Endothelial cell of umbilical vein (primary cell): ENCODE data around the gene C6orf132. TPM values are rescaled to one million over a fixed set of nuclear protein-coding genes. Genes with fewer than 3 reads are reported as not detected.

Experiments used
- BruUV-seq: library from RNA; stranded (reverse); fragments of 400-500 nt; replicated peaks from 2 replicates; lab custom pipeline; 2021; lab: Mats Ljungman, UMichigan
- CTCF ChIA-PET: fragments of 300-600, 350-600 bp; sonication (Branson Sonifier 250); formaldehyde crosslinking; loops from one replicate; lab custom pipeline; 2021; ENCODE audit warnings: antibody characterized with exemption, inconsistent platforms; lab: Charles Lee
- POLR2A ChIA-PET: fragments of 300-600, 350-600 bp; sonication (Branson Sonifier 250); formaldehyde crosslinking; loops from one replicate; lab custom pipeline; 2021; ENCODE audit warnings: antibody characterized with exemption, inconsistent platforms; lab: Charles Lee
- DNase-seq: peaks from one replicate; pipeline ENCODE4 v3.0.0-alpha.2; 2011; ENCODE audit warnings: low read depth, low spot score
- FAIRE-seq: peaks from 2 replicates; lab custom pipeline; 2011; peaks lifted over from hg19 to GRCh38; lab: Jason Lieb, UNC
- H2AFZ ChIP-seq: 2 replicates; pipeline ENCODE4 v1.6.0; 2012; ENCODE audit warnings: low read depth, low read length, control low read depth, inconsistent platforms
- H3K27ac ChIP-seq: 2 replicates; pipeline ENCODE4 v1.5.1; 2011; ENCODE audit warnings: low read depth, mild to moderate bottlenecking, control low read depth, low read length, moderate library complexity; ENCODE audit not compliant: insufficient read depth
- H3K27me3 ChIP-seq, 2 experiments: 2 replicates each; pipeline versions ENCODE4 v1.6.0 to v1.6.1; 2011; ENCODE audit warnings: low read length in 2 of 2, mixed read lengths in 1 of 2; ENCODE audit not compliant: control insufficient read depth in 2 of 2, insufficient read depth in 2 of 2
- H3K36me3 ChIP-seq, 2 experiments: 2 replicates in 1 of 2; 3 replicates in 1 of 2; pipeline ENCODE4 v1.5.1; 2011; ENCODE audit warnings: low read length in 2 of 2, mild to moderate bottlenecking in 1 of 2, moderate library complexity in 1 of 2; ENCODE audit not compliant: control insufficient read depth in 2 of 2, insufficient read depth in 2 of 2; ENCODE audit errors: extremely low read depth in 1 of 2
- H3K4me1 ChIP-seq: 3 replicates; pipeline ENCODE4 v1.5.1; 2011; ENCODE audit warnings: mild to moderate bottlenecking, low read length; ENCODE audit not compliant: control insufficient read depth, insufficient read depth; ENCODE audit errors: extremely low read depth
- H3K4me2 ChIP-seq: 2 replicates; pipeline ENCODE4 v1.6.1; 2011; ENCODE audit warnings: low read length, control low read depth, mixed read lengths; ENCODE audit not compliant: insufficient read depth
- H3K4me3 ChIP-seq, 3 experiments: fragments of 200-600 bp in 1 of 3; sonication (generic), shearing (Covaris generic) in 1 of 3; replicated peaks in 1 of 3; 2 replicates each; pipeline ENCODE4 v1.5.1; 2011 to 2016; ENCODE audit warnings: control low read depth in 3 of 3, low read length in 3 of 3, mild to moderate bottlenecking in 2 of 3, inconsistent platforms in 1 of 3, low read depth in 1 of 3, moderate library complexity in 1 of 3; ENCODE audit not compliant: insufficient read depth in 1 of 3
- H3K79me2 ChIP-seq: 2 replicates; pipeline ENCODE4 v1.6.0; 2012; ENCODE audit warnings: low read length, inconsistent platforms; ENCODE audit not compliant: control insufficient read depth, insufficient read depth
- H3K9ac ChIP-seq: replicated peaks from 2 replicates; pipeline ENCODE3; 2011; ENCODE audit warnings: low read length, control low read depth; ENCODE audit not compliant: insufficient read depth; ENCODE audit errors: extremely low read depth
- H3K9me1 ChIP-seq: replicated peaks from 3 replicates; pipeline ENCODE4 v1.6.0; 2011; ENCODE audit warnings: mild to moderate bottlenecking, low read length; ENCODE audit not compliant: control insufficient read depth, insufficient read depth; ENCODE audit errors: extremely low read depth
- H3K9me3 ChIP-seq: replicated peaks from 2 replicates; pipeline ENCODE4 v1.5.1; 2012; ENCODE audit warnings: low read length, inconsistent platforms; ENCODE audit not compliant: control insufficient read depth, insufficient read depth
- H4K20me1 ChIP-seq: replicated peaks from 2 replicates; pipeline ENCODE3; 2011; ENCODE audit warnings: mild to moderate bottlenecking, low read length; ENCODE audit not compliant: control insufficient read depth, insufficient read depth; ENCODE audit errors: extremely low read depth
- CTCF ChIP-seq, 2 donors: IDR thresholded peaks; 1 replicate in 1 of 2; 2 replicates in 1 of 2; pipeline ENCODE4 v1.5.1; 2011; ENCODE audit warnings: low read length in 2 of 2, mild to moderate bottlenecking in 2 of 2, moderate library complexity in 2 of 2, control low read depth in 1 of 2, inconsistent platforms in 1 of 2, low read depth in 1 of 2; ENCODE audit not compliant: insufficient read depth in 1 of 2; ENCODE audit errors: extremely low read depth in 1 of 2
- EZH2 ChIP-seq: IDR thresholded peaks from 2 replicates; pipeline ENCODE4 v1.6.1; 2012; ENCODE audit warnings: borderline replicate concordance, low read depth, mild to moderate bottlenecking, moderate library complexity, low read length, inconsistent platforms; ENCODE audit not compliant: severe bottlenecking
- FOS ChIP-seq: IDR thresholded peaks from 2 replicates; pipeline ENCODE4 v1.6.1; 2011; ENCODE audit warnings: mild to moderate bottlenecking, low read length, moderate library complexity, borderline replicate concordance; ENCODE audit not compliant: insufficient read depth
- GATA2 ChIP-seq: IDR thresholded peaks from 2 replicates; pipeline ENCODE4 v1.7.0; 2011; ENCODE audit warnings: low read depth, mild to moderate bottlenecking, moderate library complexity, mixed read lengths, low read length; ENCODE audit not compliant: insufficient read length, insufficient read depth
- JUN ChIP-seq: IDR thresholded peaks from 2 replicates; pipeline ENCODE4 v1.6.1; 2011; ENCODE audit warnings: borderline replicate concordance, low read depth; ENCODE audit not compliant: insufficient read length, insufficient read depth
- MAX ChIP-seq: IDR thresholded peaks from 2 replicates; pipeline ENCODE4 v1.6.1; 2011; ENCODE audit not compliant: insufficient read depth, insufficient read length
- MYC ChIP-seq: IDR thresholded peaks from one replicate; pipeline ENCODE4 v1.6.1; 2011; ENCODE audit warnings: mild to moderate bottlenecking, low read depth, low read length
- POLR2A ChIP-seq: IDR thresholded peaks from 2 replicates; pipeline ENCODE4 v1.6.1; 2012; ENCODE audit warnings: low read depth, mild to moderate bottlenecking, control low read depth, low read length
- POLR2AphosphoS5 ChIP-seq: IDR thresholded peaks from 2 replicates; pipeline ENCODE4 v1.6.1; 2012; ENCODE audit warnings: low read depth, mild to moderate bottlenecking, control low read depth, low read length, moderate library complexity; ENCODE audit not compliant: insufficient read depth
- dilution Hi-C: fragments of 300-500 bp; cut with MboI; formaldehyde crosslinking; loops from one replicate; pipeline ENCODE4 v1.15.0; 2019; ENCODE audit warnings: low sequenced_read_pairs; ENCODE audit not compliant: extremely low pct_ligation_motif_present
- intact Hi-C: fragments of 100-400 bp; cut with micrococcal nuclease; formaldehyde crosslinking; loops from one replicate; pipeline ENCODE4 v1.10.0; 2022
- polyA plus RNA-seq, 4 experiments: library from polyadenylated mRNA; depleted of rRNA in 3 of 4; stranded (reverse) in 3 of 4; unstranded in 1 of 4; fragments of >200 nt; gene quantifications; 2 replicates each; pipeline versions ENCODE4 v1.2.1 to v1.2.3, GENCODE V29; 2011 to 2012; ENCODE audit warnings: missing spikeins in 1 of 4
- total RNA-seq: library from RNA; stranded (reverse); gene quantifications from 2 replicates; pipeline ENCODE4 v1.2.3, GENCODE V29; 2021

The C6orf132 gene
- total and polyA plus RNA-seq, 2 donors (not counting 3 experiments of a cell fraction or from before 2014, with no cell fraction given), result 0.15 to 0.71 TPM

- FAIRE-seq, result no peak
- no peak overlapping the region for H3K27ac ChIP-seq
Measured at GRCh38 chr6:42182101-42182500, 39.7 kb upstream of the C6orf132 start.

More at GRCh38 chr6:42182101-42182500, 39.7 kb upstream of the C6orf132 start:
- Histone ChIP-seq H3K4me1 (no peaks in the 10 kb centered on the region), H4K20me1 (no peaks in the 10 kb centered on the region), H2AFZ (no peak overlapping the region), H3K4me2 (no peak overlapping the region), H3K36me3 (no peaks in the 10 kb centered on the region), H3K79me2 (no peaks in the 10 kb centered on the region), H3K9me1 (no peaks in the 10 kb centered on the region), H3K9me3 (no peaks in the 10 kb centered on the region), H3K4me3 (no peak overlapping the region), H3K9ac (no peak overlapping the region), H3K27me3 (peaks cover 2 to 8% of the 10 kb centered on the region in 2 experiments)
- BruUV-seq, result no TSS peak
- CTCF ChIA-PET, result no interaction called here
- POLR2A ChIA-PET, result no interaction called here
- DNase-seq, result no peak
- dilution Hi-C loops, result no loop called here
- TF ChIP-seq FOS, result no peak
- no peak for TF ChIP-seq CTCF (IDR thresholded peaks at IDR 0.05; ENCODE audit: extremely low read depth in 1 of 2, insufficient read depth in 1 of 2, low read depth in 1 of 2, low read length in 2 of 2)
- no peak for TF ChIP-seq POLR2AphosphoS5
- TF ChIP-seq JUN, result no peak
- no peak for TF ChIP-seq EZH2
- TF ChIP-seq GATA2, result no peak
- no peak for TF ChIP-seq POLR2A
- TF ChIP-seq MAX, result no peak
- TF ChIP-seq MYC, result no peak
- intact Hi-C loops, result no loop called here
